GM12878 (cell line): Measurements from ENCODE around the gene CAMTA2. TPM values are rescaled to one million over a fixed set of nuclear protein-coding genes. Genes with fewer than 3 reads are reported as not detected.

Experiments
- CTCF ChIP-seq, 3 experiments: IDR thresholded peaks in 2 of 3; conservative IDR thresholded peaks in 1 of 3; 2 replicates each; pipeline ENCODE4 v1.5.1; 2011; ENCODE audit warnings: low read depth in 3 of 3, low read length in 3 of 3, mild to moderate bottlenecking in 3 of 3, control low read depth in 2 of 3, moderate library complexity in 2 of 3, inconsistent platforms in 1 of 3, mixed read lengths in 1 of 3; ENCODE audit not compliant: control insufficient read depth in 2 of 3, insufficient read depth in 1 of 3; ENCODE audit errors: extremely low read depth in 1 of 3
- E2F4 ChIP-seq: IDR thresholded peaks from 2 replicates; pipeline ENCODE4 v1.6.1; 2012; ENCODE audit warnings: low read depth, low read length, improper control_type of control experiment
- IRF5 ChIP-seq: fragments of 450-650 bp; IDR thresholded peaks from 2 replicates; pipeline ENCODE4 v1.6.1; 2017; ENCODE audit warnings: borderline replicate concordance
- PAX5 ChIP-seq: IDR thresholded peaks from 2 replicates; pipeline ENCODE4 v1.6.1; 2011; ENCODE audit warnings: low read depth, low read length, borderline replicate concordance
- PKNOX1 ChIP-seq: fragments of 450-650 bp; IDR thresholded peaks from 2 replicates; pipeline ENCODE4 v1.6.1; 2016; ENCODE audit warnings: mild to moderate bottlenecking
- RFX5 ChIP-seq: IDR thresholded peaks from 2 replicates; pipeline ENCODE4 v1.6.1; 2011; ENCODE audit warnings: low read depth, low read length, improper control_type of control experiment
- SKIL ChIP-seq: fragments of 450-650 bp; IDR thresholded peaks from 2 replicates; pipeline ENCODE4 v1.6.1; 2017; ENCODE audit warnings: mild to moderate bottlenecking, low read depth, inconsistent platforms; ENCODE audit not compliant: poor library complexity, severe bottlenecking
- SMC3 ChIP-seq: IDR thresholded peaks from 2 replicates; pipeline ENCODE4 v1.6.1; 2011; ENCODE audit warnings: low read length, improper control_type of control experiment, borderline replicate concordance
- SUPT20H ChIP-seq: IDR thresholded peaks from 2 replicates; pipeline ENCODE4 v1.6.1; 2011; ENCODE audit warnings: low read depth, mild to moderate bottlenecking, low read length, moderate library complexity, borderline replicate concordance; ENCODE audit not compliant: control insufficient read depth
- ZBTB33 ChIP-seq: fragments of 450-650 bp; IDR thresholded peaks from 2 replicates; pipeline ENCODE4 v1.6.1; 2017; ENCODE audit warnings: mild to moderate bottlenecking
- ZNF207 ChIP-seq: fragments of 450-650 bp; IDR thresholded peaks from 2 replicates; pipeline ENCODE4 v1.6.1; 2014; ENCODE audit warnings: antibody characterized with exemption, mild to moderate bottlenecking, borderline replicate concordance
- ZNF592 ChIP-seq: fragments of 450-650 bp; IDR thresholded peaks from 2 replicates; pipeline ENCODE4 v1.6.1; 2017; ENCODE audit warnings: mild to moderate bottlenecking, moderate library complexity
- ZZZ3 ChIP-seq: IDR thresholded peaks from 2 replicates; pipeline ENCODE4 v1.6.1; 2011; ENCODE audit warnings: low read depth; ENCODE audit not compliant: control insufficient read depth, insufficient read length
- polyA plus RNA-seq, 11 experiments: library from polyadenylated mRNA; depleted of rRNA in 4 of 11; unstranded in 6 of 11; stranded (reverse) in 5 of 11; fragments of >200 nt; fragmentation: Nextera tagmentation in 4 of 11; fragmentation: Illumina TruSeq in 1 of 11; extraction: Ambion mirVana in 4 of 11; extraction: Trizol in 1 of 11; gene quantifications; 1 replicate in 1 of 11; 2 replicates in 10 of 11; pipeline versions ENCODE4 v1.2.1 to v1.2.3, GENCODE V29; 2011 to 2016; ENCODE audit warnings: inconsistent platforms in 2 of 11, missing spikeins in 2 of 11, low read depth in 1 of 11
- total RNA-seq, 4 experiments: library from RNA; depleted of rRNA in 3 of 4; stranded (reverse); fragments of >200 nt in 3 of 4; fragmentation: Illumina TruSeq in 1 of 4; extraction: Trizol in 1 of 4; gene quantifications; 2 replicates each; pipeline versions ENCODE4 v1.2.1 to v1.2.3, GENCODE V29; 2013 to 2021

CAMTA2 gene
- total and polyA plus RNA-seq, 10 of the 15 experiments (the other 5 are each of a cell fraction or from before 2014, with no cell fraction given): 0.42 to 29.3 (median 11.2) TPM

GRCh38 chr17:4997302-4998026 is 10.0 kb upstream of the CAMTA2 start, which contains the start of the genes INCA1 and KIF1C (continued):
- TF ChIP-seq E2F4 (no peak), ZNF592 (no peak), PKNOX1 (no peak), PAX5 (peak; percentile 75), IRF5 (no peak), ZZZ3 (no peak), ZBTB33 (no peak), SUPT20H (no peak), RFX5 (no peak), SMC3 (no peak), CTCF (IDR thresholded peaks at IDR 0.05 in 2 of 3, conservative IDR thresholded peaks at IDR 0.05 in 1 of 3; ENCODE audit: control insufficient read depth in 2 of 3, extremely low read depth in 1 of 3, insufficient read depth in 1 of 3, low read depth in 3 of 3, low read length in 3 of 3) (no peak), ZNF207 (peak; percentile 80; the same call in 1 of the 2 replicates), SKIL (no peak)
